Nephron (organoid): ENCODE results near the gene WFDC6.
A peak's percentile ranks its signal among the peaks of the same experiment; 100 is the strongest.

Source experiments
- H3K27ac Mint-ChIP-seq, 3 experiments: 2 replicates each; pipeline ENCODE4 v1.8.0; 2020; ENCODE audit warnings: mixed read lengths in 3 of 3, mild to moderate bottlenecking in 2 of 3, moderate library complexity in 1 of 3
- H3K27me3 Mint-ChIP-seq: 2 replicates; pipeline ENCODE4 v1.8.0; 2021; ENCODE audit warnings: low read depth, mild to moderate bottlenecking, moderate library complexity, mixed read lengths
- H3K36me3 Mint-ChIP-seq: 2 replicates; pipeline ENCODE4 v1.8.0; 2020; ENCODE audit warnings: low read depth, mixed read lengths
- H3K4me1 Mint-ChIP-seq: 2 replicates; pipeline ENCODE4 v1.8.0; 2020; ENCODE audit warnings: mixed read lengths
- H3K4me3 Mint-ChIP-seq, 3 experiments: 2 replicates each; pipeline ENCODE4 v1.8.0; 2020; ENCODE audit warnings: mild to moderate bottlenecking in 3 of 3, mixed read lengths in 3 of 3, moderate library complexity in 2 of 3
- H3K9me3 Mint-ChIP-seq: 2 replicates; pipeline ENCODE4 v1.8.0; 2020; ENCODE audit warnings: mixed read lengths
- TF ChIP-seq, protein P1 (sequence below), 3 experiments: fragments of 200-600 bp; sonication (generic); IDR thresholded peaks; one replicate each; pipeline ENCODE4 v1.5.0; 2021; ENCODE audit warnings: antibody characterized with exemption in 3 of 3; ENCODE audit not compliant: unreplicated experiment in 3 of 3

WFDC6 gene

GRCh38 chr20:45552456-45552855 is 13.2 kb upstream of the WFDC6 start:
- Mint-ChIP-seq H3K36me3 (no peaks in the 10 kb centered on the region), H3K9me3 (peaks cover 4% of the 10 kb centered on the region), H3K4me1 (no peaks in the 10 kb centered on the region), H3K27me3 (peaks cover 11% of the 10 kb centered on the region), H3K4me3 (no peak overlapping the region), H3K27ac (no peak overlapping the region)
- TF ChIP-seq, protein P1, sequence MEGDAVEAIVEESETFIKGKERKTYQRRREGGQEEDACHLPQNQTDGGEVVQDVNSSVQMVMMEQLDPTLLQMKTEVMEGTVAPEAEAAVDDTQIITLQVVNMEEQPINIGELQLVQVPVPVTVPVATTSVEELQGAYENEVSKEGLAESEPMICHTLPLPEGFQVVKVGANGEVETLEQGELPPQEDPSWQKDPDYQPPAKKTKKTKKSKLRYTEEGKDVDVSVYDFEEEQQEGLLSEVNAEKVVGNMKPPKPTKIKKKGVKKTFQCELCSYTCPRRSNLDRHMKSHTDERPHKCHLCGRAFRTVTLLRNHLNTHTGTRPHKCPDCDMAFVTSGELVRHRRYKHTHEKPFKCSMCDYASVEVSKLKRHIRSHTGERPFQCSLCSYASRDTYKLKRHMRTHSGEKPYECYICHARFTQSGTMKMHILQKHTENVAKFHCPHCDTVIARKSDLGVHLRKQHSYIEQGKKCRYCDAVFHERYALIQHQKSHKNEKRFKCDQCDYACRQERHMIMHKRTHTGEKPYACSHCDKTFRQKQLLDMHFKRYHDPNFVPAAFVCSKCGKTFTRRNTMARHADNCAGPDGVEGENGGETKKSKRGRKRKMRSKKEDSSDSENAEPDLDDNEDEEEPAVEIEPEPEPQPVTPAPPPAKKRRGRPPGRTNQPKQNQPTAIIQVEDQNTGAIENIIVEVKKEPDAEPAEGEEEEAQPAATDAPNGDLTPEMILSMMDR (IDR thresholded peaks at IDR 0.05; ENCODE audit: unreplicated experiment in 3 of 3): no peak

DNA sequence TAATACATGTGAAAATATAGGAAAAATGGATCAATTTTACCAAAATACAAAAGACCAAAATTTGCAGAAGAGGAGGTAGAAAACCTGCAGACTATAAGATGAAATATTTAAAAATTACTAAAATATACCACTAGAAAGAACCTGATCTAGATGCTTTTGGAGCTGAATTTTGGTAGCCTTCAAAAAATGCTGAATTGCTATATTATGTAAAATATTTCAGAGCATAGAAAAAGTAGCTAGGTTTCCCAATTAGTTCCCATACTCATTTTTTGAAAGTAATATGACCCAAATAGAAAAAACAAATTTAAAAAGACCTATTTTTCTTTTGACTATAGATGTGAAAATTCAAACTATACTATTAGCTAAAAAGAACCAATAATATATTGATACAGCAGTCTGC is 11.5 kb upstream of the WFDC6 start:
- TF ChIP-seq, protein P1 (IDR thresholded peaks at IDR 0.05; ENCODE audit: unreplicated experiment in 3 of 3): no peak
- no peaks in the 10 kb centered on the region for H3K36me3 Mint-ChIP-seq
- H3K9me3 Mint-ChIP-seq: peaks cover 4% of the 10 kb centered on the region
- H3K4me3 Mint-ChIP-seq: no peak overlapping the region
- H3K27me3 Mint-ChIP-seq: peaks cover 17% of the 10 kb centered on the region
- H3K4me1 Mint-ChIP-seq: no peaks in the 10 kb centered on the region
- H3K27ac Mint-ChIP-seq: no peak overlapping the region

- peaks cover 4% of the 10 kb centered on the region for H3K9me3 Mint-ChIP-seq
- peaks cover 27% of the 10 kb centered on the region for H3K27me3 Mint-ChIP-seq
- no peak overlapping the region for H3K27ac Mint-ChIP-seq
- H3K4me3 Mint-ChIP-seq: no peak overlapping the region
- TF ChIP-seq, protein P1 (IDR thresholded peaks at IDR 0.05; ENCODE audit: unreplicated experiment in 3 of 3): no peak
- no peaks in the 10 kb centered on the region for H3K4me1 Mint-ChIP-seq
- no peaks in the 10 kb centered on the region for H3K36me3 Mint-ChIP-seq
Measured at GRCh38 chr20:45548410-45548809, 9.1 kb upstream of the WFDC6 start.

DNA sequence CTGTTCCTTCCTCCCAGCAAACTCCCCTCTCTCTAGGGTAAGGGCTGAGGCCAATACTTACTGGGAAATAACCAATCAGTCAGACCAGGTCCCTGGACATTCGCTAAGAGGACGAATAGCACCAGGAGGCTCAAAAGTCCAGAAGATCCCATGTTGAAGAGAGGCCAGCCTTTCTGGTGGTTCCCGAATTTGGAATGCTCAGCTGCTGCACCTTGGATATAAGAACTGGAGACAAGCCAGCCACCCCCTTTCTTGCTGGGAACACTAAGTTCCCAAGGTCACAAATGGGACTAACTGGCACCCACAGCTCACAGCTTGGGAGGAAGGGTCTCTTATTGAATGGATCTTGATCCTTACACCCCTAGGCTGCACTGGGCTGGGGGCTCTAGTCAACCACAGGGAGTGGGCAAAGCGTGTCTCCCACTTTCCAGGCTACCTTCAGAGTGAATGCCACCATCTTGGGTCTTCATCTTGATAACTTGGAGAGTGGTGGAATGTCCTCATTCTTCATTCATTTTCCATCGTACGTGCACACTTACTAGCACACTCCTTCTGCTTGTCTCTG is 8.0 kb upstream of the WFDC6 start, which contains the start of gene EPPIN:
Gene EPPIN (minus strand): TSS at position 196 of the 565 bp plus-strand sequence. CDS start 44 bp downstream, at position 152.
- Mint-ChIP-seq H3K27ac (no peak within 1 kb of the TSS), H3K4me3 (no peak within 1 kb of the TSS), H3K27me3 (peaks cover 30% of the 10 kb centered on the region), H3K36me3 (no peaks in the 10 kb centered on the region), H3K4me1 (no peaks in the 10 kb centered on the region), H3K9me3 (peaks cover 2% of the 10 kb centered on the region)
- TF ChIP-seq, protein P1 (IDR thresholded peaks at IDR 0.05; ENCODE audit: unreplicated experiment in 3 of 3): no peak

- Mint-ChIP-seq H3K27me3 (peaks cover 31% of the 10 kb centered on the region), H3K9me3 (no peaks in the 10 kb centered on the region), H3K4me1 (no peaks in the 10 kb centered on the region), H3K36me3 (no peaks in the 10 kb centered on the region), H3K4me3 (no peak overlapping the region), H3K27ac (no peak overlapping the region)
- TF ChIP-seq, protein P1 (IDR thresholded peaks at IDR 0.05; ENCODE audit: unreplicated experiment in 3 of 3): peak; percentile 35 to 50 (median 37)
Measured at GRCh38 chr20:45545754-45546453, 6.6 kb upstream of the WFDC6 start.

DNA sequence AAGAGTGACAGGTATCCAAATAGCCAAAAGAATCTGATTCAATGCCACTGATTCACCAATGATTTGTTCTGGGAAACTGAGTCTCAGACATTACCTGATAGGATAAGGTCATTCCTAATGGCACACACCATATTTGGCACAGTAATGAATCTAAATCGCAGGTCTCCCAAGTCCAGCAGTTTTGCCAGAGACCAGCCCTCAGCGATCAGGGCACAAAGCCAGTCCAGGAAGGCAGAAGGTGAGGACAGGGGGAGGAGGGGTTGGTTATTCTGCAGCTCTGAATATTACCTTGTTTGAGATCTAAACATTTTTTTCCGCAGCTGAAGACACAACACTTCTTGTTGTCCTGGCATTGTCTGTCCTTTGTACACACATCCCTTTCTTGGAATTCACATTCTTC is 6.1 kb upstream of the WFDC6 start:
- Mint-ChIP-seq H3K36me3 (no peaks in the 10 kb centered on the region), H3K4me1 (no peaks in the 10 kb centered on the region), H3K27ac (no peak overlapping the region), H3K27me3 (peaks cover 33% of the 10 kb centered on the region), H3K9me3 (no peaks in the 10 kb centered on the region), H3K4me3 (no peak overlapping the region)
- TF ChIP-seq, protein P1 (IDR thresholded peaks at IDR 0.05; ENCODE audit: unreplicated experiment in 3 of 3): no peak
